DLD1 (cell line): ENCODE measurements around the gene ARL4D.
"Not testable (repeated sequence)": the region's sequence is repeated elsewhere in the genome, so short reads cannot be mapped to it uniquely, and the experiment has no call there.

Experiments
- in situ Hi-C: cut with HindIII; loops from 2 replicates; pipeline ENCODE4 v1.10.0; 2017; ENCODE audit warnings: low sequenced_read_pairs

The ARL4D gene, protein sequence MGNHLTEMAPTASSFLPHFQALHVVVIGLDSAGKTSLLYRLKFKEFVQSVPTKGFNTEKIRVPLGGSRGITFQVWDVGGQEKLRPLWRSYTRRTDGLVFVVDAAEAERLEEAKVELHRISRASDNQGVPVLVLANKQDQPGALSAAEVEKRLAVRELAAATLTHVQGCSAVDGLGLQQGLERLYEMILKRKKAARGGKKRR

GRCh38 chr17:43398724-43399595 lies at the start of gene ARL4D:
Gene ARL4D (plus strand): TSS chr17:43398993. CDS start chr17:43399733, 740 bp downstream.
- in situ Hi-C loops, result loop anchor here (5.0 kb wide), 1 partner anchor 38 kb away; no protein-coding TSS in a partner anchor

DNA sequence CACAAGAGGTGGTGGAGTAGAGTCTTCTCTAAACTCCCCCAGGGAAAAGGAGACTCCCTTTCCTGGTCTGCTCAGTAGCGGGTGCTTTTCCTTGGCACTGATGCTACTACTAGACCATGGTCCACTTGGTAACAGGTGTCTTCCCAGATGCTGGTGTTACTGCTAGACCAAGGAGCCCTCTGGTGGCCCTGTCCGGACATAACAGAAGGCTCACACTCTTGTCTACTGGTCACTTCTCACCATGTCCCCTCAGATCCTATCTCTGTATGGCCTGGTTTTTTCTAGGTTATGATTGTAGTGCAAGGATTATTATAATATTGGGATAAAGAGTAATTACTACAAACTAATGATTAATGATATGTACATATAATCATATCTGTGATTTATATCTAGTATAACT lies 49.7 kb upstream of the ARL4D start:
- in situ Hi-C loops, result no loop called here

- in situ Hi-C loops, result no loop called here
Observed at GRCh38 chr17:43350888-43351361, 47.9 kb upstream of the ARL4D start.

DNA sequence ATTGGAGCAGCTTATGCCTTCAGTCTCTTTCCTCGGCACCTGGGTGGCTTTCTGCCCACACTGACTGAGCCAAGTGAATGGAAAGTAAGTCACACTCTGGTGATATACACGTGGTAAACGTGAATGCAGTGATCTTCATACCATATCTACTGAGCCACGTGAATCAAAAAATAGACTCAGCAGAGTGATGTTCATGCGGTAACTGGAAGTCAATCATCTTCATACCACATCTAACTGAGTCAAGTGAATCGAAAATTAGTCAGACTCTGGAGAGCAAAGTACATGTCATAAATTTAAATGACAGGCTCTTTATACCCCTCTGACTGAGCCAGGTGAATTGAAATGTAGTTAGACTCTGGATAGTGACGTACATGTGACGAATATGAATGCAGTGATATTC lies 47.1 kb upstream of the ARL4D start:
- in situ Hi-C loops, result no loop called here

- in situ Hi-C loops, result no loop called here
Observed at GRCh38 chr17:43352579-43353331, 46.0 kb upstream of the ARL4D start.

GRCh38 chr17:43353393-43353792 lies 45.4 kb upstream of the ARL4D start:
- in situ Hi-C loops, result no loop called here

- in situ Hi-C loops, result no loop called here
Observed at GRCh38 chr17:43354371-43354770, 44.4 kb upstream of the ARL4D start.

DNA sequence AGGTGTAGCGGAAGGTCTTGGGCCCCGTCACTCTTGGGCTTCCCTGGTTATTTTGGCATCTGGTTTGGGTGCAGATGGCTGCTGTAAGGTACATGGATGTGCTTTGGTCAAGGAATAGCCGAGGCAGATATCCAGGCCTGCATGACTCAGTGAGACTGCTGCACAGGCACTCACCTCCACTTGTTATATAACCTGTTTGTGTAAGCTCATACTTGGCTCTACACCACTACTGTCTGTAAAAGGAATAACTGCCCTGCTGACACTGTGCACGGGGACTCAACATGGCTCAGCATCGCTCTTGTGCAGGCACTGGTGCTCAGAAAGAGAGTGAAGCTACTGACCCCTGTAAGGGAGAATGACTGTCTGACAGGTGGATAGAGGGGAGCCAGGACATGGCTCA lies 42.3 kb upstream of the ARL4D start:
- in situ Hi-C loops, result no loop called here

- in situ Hi-C loops, result no loop called here
Observed at GRCh38 chr17:43356999-43357398, 41.8 kb upstream of the ARL4D start.

DNA sequence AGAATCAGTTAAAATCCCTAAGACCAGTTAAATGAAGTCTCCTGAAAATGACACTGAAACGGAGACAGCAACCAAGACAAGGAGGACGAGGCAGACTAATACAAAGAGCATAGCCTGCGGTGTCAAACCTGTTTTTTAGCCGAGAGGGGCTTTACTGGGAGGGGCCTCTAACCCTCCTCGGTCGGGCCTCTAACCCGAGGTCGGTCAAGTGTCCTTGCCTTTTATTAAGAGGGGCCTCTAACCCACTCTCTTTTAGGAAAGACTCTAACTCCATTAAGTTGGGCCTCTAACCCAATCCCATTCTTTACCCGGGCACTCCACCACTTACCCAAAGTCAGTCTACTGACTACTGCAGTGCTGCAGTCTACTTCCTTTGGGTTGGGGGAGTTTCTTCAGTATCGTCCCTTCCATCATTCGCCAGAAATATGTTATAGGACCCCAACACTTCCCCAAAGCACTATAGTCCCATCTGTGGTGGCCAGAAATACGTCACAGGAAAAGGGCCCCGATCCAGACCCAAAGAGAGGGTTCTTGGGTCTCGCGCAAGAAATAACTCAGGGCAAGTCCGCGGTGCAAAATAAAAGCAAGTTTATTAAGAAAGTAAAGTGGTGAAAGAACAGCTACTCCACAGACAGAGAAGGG lies 39.2 kb upstream of the ARL4D start:
- in situ Hi-C loops, result no loop called here

- in situ Hi-C loops, result no loop called here
Observed at GRCh38 chr17:43360376-43360738, 38.4 kb upstream of the ARL4D start.

- in situ Hi-C loops, result no loop called here
Observed at GRCh38 chr17:43360739-43361505, 37.9 kb upstream of the ARL4D start.

- in situ Hi-C loops, result no loop called here
Observed at GRCh38 chr17:43363181-43363925, 35.4 kb upstream of the ARL4D start.

- in situ Hi-C loops, result no loop called here
Observed at GRCh38 chr17:43363926-43364285, 34.9 kb upstream of the ARL4D start.

GRCh38 chr17:43365356-43365755 lies 33.4 kb upstream of the ARL4D start:
- in situ Hi-C loops, result no loop called here

GRCh38 chr17:43365921-43366320 lies 32.9 kb upstream of the ARL4D start:
- in situ Hi-C loops, result not testable (repeated sequence)

- in situ Hi-C loops, result no loop called here
Observed at GRCh38 chr17:43366891-43367736, 31.7 kb upstream of the ARL4D start.

DNA sequence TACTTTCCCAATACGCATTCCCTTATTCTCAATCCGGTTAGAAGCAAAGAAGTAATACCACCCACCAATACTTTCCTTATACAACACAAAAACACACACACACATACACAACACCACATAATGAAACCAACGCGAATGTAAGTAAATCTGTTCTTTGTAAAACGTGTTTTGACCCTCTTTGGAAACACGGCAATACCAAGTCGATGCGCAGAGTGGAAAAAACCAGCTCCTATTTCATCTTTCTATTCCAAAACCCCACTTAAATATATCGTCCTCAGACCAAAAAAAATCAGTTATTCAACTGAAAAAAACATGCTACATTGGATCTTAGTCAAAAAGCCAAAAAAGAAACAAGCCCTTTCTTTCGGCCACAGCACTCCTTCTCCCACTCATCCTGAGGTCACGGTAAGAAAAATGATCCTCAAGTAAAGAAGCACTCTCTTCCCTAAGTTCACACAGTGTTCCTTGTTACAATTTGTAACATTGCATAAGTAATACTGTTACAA lies 31.0 kb upstream of the ARL4D start:
- in situ Hi-C loops, result no loop called here
